NCI-H2171 (cell line): ENCODE measurements around the gene NPR2.

ENCODE experiments used
- DNase-seq: peaks from one replicate; lab custom pipeline; 2025; lab: John Stamatoyannopoulos, UW

The NPR2 gene

GRCh38 chr9:35858458-35858857, 67.1 kb downstream of the NPR2 start:
- DNase-seq = no peak
